ENCODE data around the gene NDFIP1.

- TF ChIP-seq BCL6 (CRISPR knock-in tag; IDR thresholded peaks at IDR 0.05) (no peak), TBP (CRISPR knock-in tag; IDR thresholded peaks at IDR 0.05) (no peak), ZNF317 (CRISPR knock-in tag; IDR thresholded peaks at IDR 0.05) (no peak), LRRFIP1 (CRISPR knock-in tag; conservative IDR thresholded peaks at IDR 0.05) (no peak), E2F5 (CRISPR knock-in tag; conservative IDR thresholded peaks at IDR 0.05) (no peak), ZNF597 (CRISPR knock-in tag; IDR thresholded peaks at IDR 0.05) (no peak), CTCF (CRISPR knock-in tag; IDR thresholded peaks at IDR 0.05) (no peak), NR2F2 (IDR thresholded peaks at IDR 0.05; ENCODE audit: borderline replicate concordance, low read depth) (no peak), ZNF530 (CRISPR knock-in tag; IDR thresholded peaks at IDR 0.05; ENCODE audit: low read depth) (no peak), ZNF225 (CRISPR knock-in tag; IDR thresholded peaks at IDR 0.05) (no peak), FOXK1 (CRISPR knock-in tag; IDR thresholded peaks at IDR 0.05; ENCODE audit: borderline replicate concordance, low read depth) (no peak), NR2F1 (CRISPR knock-in tag; IDR thresholded peaks at IDR 0.05) (no peak)
Observed at GRCh38 chr5:142186514-142186856, 77.9 kb downstream of the NDFIP1 start.
